ENCODE measurements around the gene ZNF732. TPM values are rescaled to one million over a fixed set of nuclear protein-coding genes. Genes with fewer than 3 reads are reported as not detected.

Gene ZNF732
- total RNA-seq: not detected
- long read RNA-seq, donor 1: 0 reads
- long read RNA-seq, donor 2: 0 reads

- Histone ChIP-seq H3K4me1 (ENCODE audit: low read depth) (no peaks in the 10 kb centered on the region), H3K36me3 (ENCODE audit: low read depth) (no peaks in the 10 kb centered on the region), H3K4me3 (no peak within 1 kb of the TSS), H3K9me3 (peaks cover 13% of the 10 kb centered on the region)
- TF ChIP-seq CTCF (IDR thresholded peaks at IDR 0.05): no peak
- intact Hi-C loops (cut with DNase I, micrococcal nuclease): no loop called here
- no peak for ATAC-seq
- DNase-seq: peak in 1 of 3 donors; percentile 7
Observed at GRCh38 chr4:304969-305680, at the start of gene ZNF732. TSS of gene ZNF732 (minus strand) at chr4:305474. CDS start at chr4:305310, 164 bp downstream.

GRCh38 chr4:340011-340410, 34.7 kb upstream of the ZNF732 start:
- peaks cover 54% of the 10 kb centered on the region for H3K9me3 ChIP-seq
- ATAC-seq (no peak), DNase-seq (no peak)
- no peak for TF ChIP-seq CTCF (IDR thresholded peaks at IDR 0.05)
- H3K36me3 ChIP-seq (ENCODE audit: low read depth): peaks cover 13% of the 10 kb centered on the region
- H3K4me1 ChIP-seq (ENCODE audit: low read depth): peaks cover 2% of the 10 kb centered on the region
- intact Hi-C loops (cut with DNase I, micrococcal nuclease): no loop called here
- no peak overlapping the region for H3K4me3 ChIP-seq

- Histone ChIP-seq H3K9me3 (peaks cover 41% of the 10 kb centered on the region), H3K4me1 (ENCODE audit: low read depth) (peaks cover 2% of the 10 kb centered on the region), H3K4me3 (no peak overlapping the region), H3K36me3 (ENCODE audit: low read depth) (no peaks in the 10 kb centered on the region)
- intact Hi-C loops (cut with DNase I, micrococcal nuclease): no loop called here
- TF ChIP-seq CTCF (IDR thresholded peaks at IDR 0.05): no peak
- ATAC-seq (no peak), DNase-seq (peak in 1 of 3 donors; percentile 32)
Observed at GRCh38 chr4:338759-339097, 33.5 kb upstream of the ZNF732 start.

- ATAC-seq: peak; percentile 32
- Histone ChIP-seq H3K9me3 (peaks cover 35% of the 10 kb centered on the region), H3K4me1 (ENCODE audit: low read depth) (peaks cover 2% of the 10 kb centered on the region), H3K36me3 (ENCODE audit: low read depth) (no peaks in the 10 kb centered on the region), H3K4me3 (peak overlapping the region; percentile 83)
- intact Hi-C loops (cut with DNase I, micrococcal nuclease): no loop called here
- no peak for TF ChIP-seq CTCF (IDR thresholded peaks at IDR 0.05)
- peak; percentile 41 to 71 (median 68) for DNase-seq
Observed at GRCh38 chr4:337932-338758, 32.9 kb upstream of the ZNF732 start.

GRCh38 chr4:337143-337931, 32.1 kb upstream of the ZNF732 start, which contains the start of gene ZNF141:
TSS of gene ZNF141 (plus strand) at chr4:337814. CDS start at chr4:337984, 170 bp downstream.
- no peak for TF ChIP-seq CTCF (IDR thresholded peaks at IDR 0.05)
- intact Hi-C loops (cut with DNase I, micrococcal nuclease): no loop called here

More at GRCh38 chr4:337143-337931, 32.1 kb upstream of the ZNF732 start, which contains the start of gene ZNF141:
- no peaks in the 10 kb centered on the region for H3K36me3 ChIP-seq (ENCODE audit: low read depth)
- ATAC-seq (peak; percentile 95), DNase-seq (peak; percentile 94 to 96 (median 95))
- peaks cover 32% of the 10 kb centered on the region for H3K9me3 ChIP-seq
- peak within 1 kb of the TSS; percentile 83 for H3K4me3 ChIP-seq
- peaks cover 2% of the 10 kb centered on the region for H3K4me1 ChIP-seq (ENCODE audit: low read depth)
